Stimulated activated CD8-positive, alpha-beta memory T cell treated with anti-CD3 and anti-CD28 coated beads, Interleukin-15, amount 100 ng/mL, for 1 hour (primary cell): Measurements from ENCODE around the gene UBL5.
"Not testable (repeated sequence)": the region's sequence is repeated elsewhere in the genome, so short reads cannot be mapped to it uniquely, and the experiment has no call there.

ENCODE experiments used
- DNase-seq: peaks from one replicate; pipeline ENCODE4 v3.0.0-alpha.2; 2020; ENCODE audit warnings: low read depth

Gene UBL5

GRCh38 chr19:9811139-9811538 lies 16.6 kb upstream of the UBL5 start:
- DNase-seq = no peak

- DNase-seq = no peak
Observed at GRCh38 chr19:9818175-9818733, 9.5 kb upstream of the UBL5 start.

GRCh38 chr19:9818734-9819595 lies 8.8 kb upstream of the UBL5 start, which contains the start of gene FBXL12:
Gene FBXL12, minus strand, starts transcription at chr19:9819079. Its CDS starts 266 bp downstream, at chr19:9818813.
- DNase-seq = peak; percentile 100

- no peak for DNase-seq
Observed at GRCh38 chr19:9819596-9819909, 8.2 kb upstream of the UBL5 start.

GRCh38 chr19:9820034-9820433 lies 7.7 kb upstream of the UBL5 start:
- DNase-seq = not testable (repeated sequence)

- DNase-seq = no peak
Observed at GRCh38 chr19:9823816-9824215, 3.9 kb upstream of the UBL5 start.

GRCh38 chr19:9828551-9829063 lies 889 bp downstream of the UBL5 start:
- DNase-seq = no peak

GRCh38 chr19:9834307-9834725 lies 6.6 kb downstream of the UBL5 start:
- no peak for DNase-seq

GRCh38 chr19:9834726-9835506 lies 7.2 kb downstream of the UBL5 start, which contains the start of gene PIN1:
Gene PIN1, plus strand, starts transcription at chr19:9835318. Its CDS starts 27 bp downstream, at chr19:9835345.
- DNase-seq = peak; percentile 98

GRCh38 chr19:9835507-9835949 lies 7.8 kb downstream of the UBL5 start:
- DNase-seq = no peak

- no peak for DNase-seq
Observed at GRCh38 chr19:9836021-9836420, 8.3 kb downstream of the UBL5 start.

- DNase-seq = no peak
Observed at GRCh38 chr19:9838324-9838723, 10.6 kb downstream of the UBL5 start.

GRCh38 chr19:9839415-9839814 lies 11.7 kb downstream of the UBL5 start:
- no peak for DNase-seq

- DNase-seq = no peak
Observed at GRCh38 chr19:9842834-9843625, 15.3 kb downstream of the UBL5 start.

GRCh38 chr19:9843626-9844273 lies 16.0 kb downstream of the UBL5 start:
- DNase-seq = not testable (repeated sequence)

GRCh38 chr19:9847087-9847671 lies 19.5 kb downstream of the UBL5 start:
- no peak for DNase-seq

- no peak for DNase-seq
Observed at GRCh38 chr19:9848060-9848459, 20.3 kb downstream of the UBL5 start.

- no peak for DNase-seq
Observed at GRCh38 chr19:9848762-9849161, 21.0 kb downstream of the UBL5 start.

- DNase-seq = no peak
Observed at GRCh38 chr19:9849791-9850190, 22.1 kb downstream of the UBL5 start.

- no peak for DNase-seq
Observed at GRCh38 chr19:9850235-9850959, 22.7 kb downstream of the UBL5 start.
